HCT116 (cell line): ENCODE data around the gene SND1. TPM values are rescaled to one million over a fixed set of nuclear protein-coding genes. Genes with fewer than 3 reads are reported as not detected.

Experiments used
- ATAC-seq: fragments of 200-7000 bp; cut with Tn5 transposase; 2 replicates; pipeline ENCODE4 v1.9.1; 2020; ENCODE audit warnings: mild to moderate bottlenecking, moderate library complexity
- BruUV-seq: library from RNA; stranded (reverse); fragments of 400-500 nt; replicated peaks from 2 replicates; lab custom pipeline; 2021; lab: Mats Ljungman, UMichigan
- CTCF ChIA-PET: fragments of 300-600 bp; sonication (Branson Sonifier 250); formaldehyde crosslinking; loops from one replicate; lab custom pipeline; 2021; ENCODE audit warnings: antibody characterized with exemption; lab: Charles Lee
- POLR2A ChIA-PET: fragments of 300-600, 350-600 bp; sonication (Branson Sonifier 250); formaldehyde crosslinking; loops from one replicate; lab custom pipeline; 2021; ENCODE audit warnings: antibody characterized with exemption; lab: Charles Lee
- RAD21 ChIA-PET, 2 experiments: fragments of 300-600 bp; sonication (Branson Sonifier 250); formaldehyde crosslinking; loops; one replicate each; lab custom pipeline; 2023; ENCODE audit warnings: low total read pairs in 2 of 2; ENCODE audit not compliant: uncharacterized antibody in 2 of 2, unreplicated experiment in 2 of 2, low non-redundant PET in 1 of 2; lab: Charles Lee
- DNase-seq: peaks from one replicate; pipeline ENCODE4 v3.0.0-alpha.2; 2010; ENCODE audit warnings: low read depth, low spot score
- H2AFZ ChIP-seq: fragments of 200-600 bp; shearing (Covaris generic), sonication (generic); 2 replicates; pipeline ENCODE4 v1.6.1; 2017; ENCODE audit warnings: low read depth, mixed run types, mixed read lengths, antibody characterized with exemption, low read length; ENCODE audit not compliant: poor library complexity, severe bottlenecking
- H3K27ac ChIP-seq: 2 replicates; pipeline ENCODE4 v1.5.1; 2012; ENCODE audit warnings: low read depth, low read length
- H3K27me3 ChIP-seq: fragments of 200-600 bp; sonication (generic); 2 replicates; pipeline ENCODE4 v1.6.1; 2016; ENCODE audit warnings: mixed run types, low read length, mixed read lengths; ENCODE audit not compliant: insufficient read depth
- H3K36me3 ChIP-seq, 2 experiments: fragments of 200-500 bp in 1 of 2; fragments of 200-600 bp in 1 of 2; sonication (Bioruptor generic) in 1 of 2; sonication (generic) in 1 of 2; 2 replicates each; pipeline versions ENCODE4 v1.5.1 to v1.6.1; 2014 to 2016; ENCODE audit warnings: low read length in 2 of 2, inconsistent platforms in 1 of 2, mixed read lengths in 1 of 2, mixed run types in 1 of 2; ENCODE audit not compliant: insufficient read depth in 2 of 2, control insufficient read depth in 1 of 2
- H3K4me1 ChIP-seq, 2 experiments: fragments of 200-600 bp in 1 of 2; sonication (generic) in 1 of 2; 2 replicates each; pipeline versions ENCODE4 v1.5.1 to v1.6.1; 2012 to 2017; ENCODE audit warnings: low read length in 2 of 2, inconsistent platforms in 1 of 2, mild to moderate bottlenecking in 1 of 2, mixed read lengths in 1 of 2, mixed run types in 1 of 2, moderate library complexity in 1 of 2; ENCODE audit not compliant: insufficient read depth in 2 of 2, control insufficient read depth in 1 of 2
- H3K4me2 ChIP-seq: fragments of 200-600 bp; sonication (generic); 2 replicates; pipeline ENCODE4 v1.6.1; 2017; ENCODE audit warnings: mixed run types, low read length, mixed read lengths
- H3K4me3 ChIP-seq, 2 experiments: fragments of 200-600 bp in 1 of 2; sonication (generic) in 1 of 2; replicated peaks in 1 of 2; 2 replicates each; pipeline ENCODE4 v1.5.1; 2011 to 2016; ENCODE audit warnings: low read length in 2 of 2, control low read depth in 1 of 2, low read depth in 1 of 2, mild to moderate bottlenecking in 1 of 2, mixed read lengths in 1 of 2, mixed run types in 1 of 2
- H3K79me2 ChIP-seq: fragments of 200-600 bp; sonication (generic); 2 replicates; pipeline ENCODE4 v1.6.1; 2017; ENCODE audit warnings: mild to moderate bottlenecking, mixed run types, low read length, moderate library complexity, mixed read lengths; ENCODE audit not compliant: insufficient read depth
- H3K9ac ChIP-seq: fragments of 200-600 bp; sonication (generic); 2 replicates; pipeline ENCODE4 v1.6.1; 2016; ENCODE audit warnings: low read length, mixed read lengths
- H3K9me2 ChIP-seq: fragments of 200-600 bp; sonication (generic), shearing (Covaris generic); 2 replicates; pipeline ENCODE4 v1.6.1; 2017; ENCODE audit warnings: mixed run types, mild to moderate bottlenecking, moderate library complexity; ENCODE audit not compliant: insufficient read depth
- H3K9me3 ChIP-seq, 2 experiments: fragments of 200-500 bp in 1 of 2; fragments of 200-600 bp in 1 of 2; sonication (Bioruptor generic) in 1 of 2; sonication (generic) in 1 of 2; 2 replicates each; pipeline ENCODE4 v1.6.1; 2014 to 2017; ENCODE audit warnings: low read length in 2 of 2, mixed read lengths in 2 of 2, inconsistent platforms in 1 of 2, low read depth in 1 of 2, mild to moderate bottlenecking in 1 of 2, mixed run types in 1 of 2, moderate library complexity in 1 of 2; ENCODE audit not compliant: control insufficient read depth in 1 of 2, insufficient read depth in 1 of 2
- H4K20me1 ChIP-seq: fragments of 200-600 bp; sonication (generic), shearing (Covaris generic); 2 replicates; pipeline ENCODE4 v1.6.1; 2017; ENCODE audit warnings: mixed run types, mild to moderate bottlenecking, moderate library complexity; ENCODE audit not compliant: insufficient read depth
- EZH2phosphoT487 ChIP-seq: fragments of 200-600 bp; IDR thresholded peaks from 2 replicates; pipeline ENCODE4 v1.6.1; 2018; ENCODE audit warnings: antibody characterized with exemption, borderline replicate concordance
- POLR2AphosphoS5 ChIP-seq: IDR thresholded peaks from 2 replicates; pipeline ENCODE4 v1.6.1; 2011; ENCODE audit warnings: mild to moderate bottlenecking, low read depth, low read length, moderate library complexity
- SIN3A ChIP-seq: IDR thresholded peaks from 2 replicates; pipeline ENCODE4 v1.6.1; 2012; ENCODE audit warnings: low read depth
- SP1 ChIP-seq: IDR thresholded peaks from 2 replicates; pipeline ENCODE4 v1.6.1; 2012; ENCODE audit warnings: low read depth
- intact Hi-C: fragments of 100-400 bp; cut with micrococcal nuclease; formaldehyde crosslinking; loops from 2 replicates; pipeline ENCODE4 v1.10.0; 2022
- total RNA-seq: library from RNA; stranded (reverse); gene quantifications from one replicate; pipeline ENCODE4 v1.2.1, GENCODE V29; 2021; ENCODE audit not compliant: unreplicated experiment
- TF ChIP-seq, protein P1 (sequence below): IDR thresholded peaks from 2 replicates; pipeline ENCODE4 v1.6.1; 2012
- TF ChIP-seq, protein P2 (sequence below): IDR thresholded peaks from 2 replicates; pipeline ENCODE4 v1.6.1; 2012; ENCODE audit warnings: low read depth
- TF ChIP-seq, protein P3 (sequence below), 3 experiments: fragments of 200-600 bp in 1 of 3; sonication (generic) in 1 of 3; IDR thresholded peaks in 2 of 3; conservative IDR thresholded peaks in 1 of 3; 2 replicates each; pipeline ENCODE4 v1.5.1; 2012 to 2017; ENCODE audit warnings: low read depth in 2 of 3, low read length in 2 of 3, antibody characterized with exemption in 1 of 3, borderline replicate concordance in 1 of 3, control low read depth in 1 of 3, mild to moderate bottlenecking in 1 of 3, mixed read lengths in 1 of 3, mixed run types in 1 of 3, moderate library complexity in 1 of 3; ENCODE audit not compliant: insufficient read depth in 1 of 3
- TF ChIP-seq, protein P4 (sequence below): IDR thresholded peaks from 2 replicates; pipeline ENCODE4 v1.6.1; 2012

SND1 gene
- total RNA-seq, 1 experiment from 2014 or later = 169 TPM

DNA sequence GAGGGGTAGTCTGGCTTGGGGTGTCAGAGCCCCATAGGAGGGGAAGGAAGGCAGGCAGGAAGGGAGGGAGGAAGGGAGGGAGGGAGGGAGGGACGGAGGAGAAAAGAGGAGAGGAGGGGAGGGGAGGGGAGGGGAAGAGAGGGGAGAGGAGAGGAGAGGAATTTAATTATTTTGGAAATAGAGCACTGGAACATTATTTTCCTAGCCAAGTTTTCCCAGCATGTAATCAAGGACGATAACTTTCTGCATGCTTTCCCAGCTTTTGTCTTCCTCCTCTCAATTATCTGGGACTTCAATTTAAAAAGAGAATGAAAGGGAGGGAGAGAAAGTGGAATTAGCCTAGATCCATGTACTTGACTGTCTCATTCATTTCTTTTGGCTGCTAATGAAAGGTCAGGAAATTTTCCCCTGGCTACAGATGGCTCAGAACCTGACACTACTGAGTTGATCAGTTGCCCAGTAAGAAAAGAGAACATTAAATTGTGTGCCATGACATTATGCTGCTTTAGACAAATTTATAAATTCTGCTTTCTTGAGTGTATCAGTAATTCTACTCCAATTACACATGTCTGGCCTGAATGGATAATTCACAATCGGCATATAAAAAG, 230.4 kb downstream of the SND1 start (continued):
- TF ChIP-seq, protein P1, sequence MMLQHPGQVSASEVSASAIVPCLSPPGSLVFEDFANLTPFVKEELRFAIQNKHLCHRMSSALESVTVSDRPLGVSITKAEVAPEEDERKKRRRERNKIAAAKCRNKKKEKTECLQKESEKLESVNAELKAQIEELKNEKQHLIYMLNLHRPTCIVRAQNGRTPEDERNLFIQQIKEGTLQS = no peak
- TF ChIP-seq, all 23 proteins: peak for 0

DNA sequence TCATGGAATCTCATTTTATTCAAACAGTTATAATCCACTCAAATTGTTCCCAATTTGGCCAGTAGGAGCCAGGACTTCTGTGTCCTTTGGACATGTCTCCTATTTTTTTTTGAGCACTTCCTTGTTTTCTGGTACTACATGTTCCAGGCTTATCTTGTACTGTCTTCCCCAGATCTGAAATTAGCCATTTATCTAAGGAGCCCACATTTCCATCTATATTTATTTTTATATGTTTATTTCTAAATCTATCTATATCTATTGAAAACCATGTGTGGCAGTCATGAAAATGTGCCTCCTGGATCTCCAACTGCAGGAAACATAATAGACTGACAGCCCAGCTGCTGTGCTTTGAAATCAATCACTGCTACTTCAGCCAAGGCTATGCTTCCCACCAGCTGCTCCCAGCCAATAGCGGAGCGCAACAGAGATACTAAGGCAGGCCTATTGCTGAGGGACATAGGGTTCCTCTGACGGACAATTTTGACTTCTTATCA, 232.1 kb downstream of the SND1 start:
- peaks cover 3 to 7% of the 10 kb centered on the region in 2 experiments; a peak in 2 of 4 replicates for H3K36me3 ChIP-seq
- no peak overlapping the region for H3K4me3 ChIP-seq
- intact Hi-C loops = no loop called here
- ChIA-PET POLR2A (no interaction called here), CTCF (no interaction called here), RAD21 (no interaction called here)
- no peaks in the 10 kb centered on the region; the same call in 1 of the 2 replicates for H4K20me1 ChIP-seq
- no peak for DNase-seq
- no peak overlapping the region for H3K4me2 ChIP-seq
- peaks cover 0 to 8% of the 10 kb centered on the region in 2 experiments; a peak in 1 of 4 replicates for H3K4me1 ChIP-seq
- H3K79me2 ChIP-seq = peaks cover 34% of the 10 kb centered on the region
- H3K9me2 ChIP-seq = no peaks in the 10 kb centered on the region
- no peak for ATAC-seq
- no peaks in the 10 kb centered on the region for H3K27me3 ChIP-seq
- BruUV-seq = no TSS peak
- TF ChIP-seq POLR2AphosphoS5 (no peak), EZH2phosphoT487 (no peak), SP1 (no peak), SIN3A (no peak)
- TF ChIP-seq, protein P2, sequence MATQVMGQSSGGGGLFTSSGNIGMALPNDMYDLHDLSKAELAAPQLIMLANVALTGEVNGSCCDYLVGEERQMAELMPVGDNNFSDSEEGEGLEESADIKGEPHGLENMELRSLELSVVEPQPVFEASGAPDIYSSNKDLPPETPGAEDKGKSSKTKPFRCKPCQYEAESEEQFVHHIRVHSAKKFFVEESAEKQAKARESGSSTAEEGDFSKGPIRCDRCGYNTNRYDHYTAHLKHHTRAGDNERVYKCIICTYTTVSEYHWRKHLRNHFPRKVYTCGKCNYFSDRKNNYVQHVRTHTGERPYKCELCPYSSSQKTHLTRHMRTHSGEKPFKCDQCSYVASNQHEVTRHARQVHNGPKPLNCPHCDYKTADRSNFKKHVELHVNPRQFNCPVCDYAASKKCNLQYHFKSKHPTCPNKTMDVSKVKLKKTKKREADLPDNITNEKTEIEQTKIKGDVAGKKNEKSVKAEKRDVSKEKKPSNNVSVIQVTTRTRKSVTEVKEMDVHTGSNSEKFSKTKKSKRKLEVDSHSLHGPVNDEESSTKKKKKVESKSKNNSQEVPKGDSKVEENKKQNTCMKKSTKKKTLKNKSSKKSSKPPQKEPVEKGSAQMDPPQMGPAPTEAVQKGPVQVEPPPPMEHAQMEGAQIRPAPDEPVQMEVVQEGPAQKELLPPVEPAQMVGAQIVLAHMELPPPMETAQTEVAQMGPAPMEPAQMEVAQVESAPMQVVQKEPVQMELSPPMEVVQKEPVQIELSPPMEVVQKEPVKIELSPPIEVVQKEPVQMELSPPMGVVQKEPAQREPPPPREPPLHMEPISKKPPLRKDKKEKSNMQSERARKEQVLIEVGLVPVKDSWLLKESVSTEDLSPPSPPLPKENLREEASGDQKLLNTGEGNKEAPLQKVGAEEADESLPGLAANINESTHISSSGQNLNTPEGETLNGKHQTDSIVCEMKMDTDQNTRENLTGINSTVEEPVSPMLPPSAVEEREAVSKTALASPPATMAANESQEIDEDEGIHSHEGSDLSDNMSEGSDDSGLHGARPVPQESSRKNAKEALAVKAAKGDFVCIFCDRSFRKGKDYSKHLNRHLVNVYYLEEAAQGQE = no peak
- TF ChIP-seq, protein P3, sequence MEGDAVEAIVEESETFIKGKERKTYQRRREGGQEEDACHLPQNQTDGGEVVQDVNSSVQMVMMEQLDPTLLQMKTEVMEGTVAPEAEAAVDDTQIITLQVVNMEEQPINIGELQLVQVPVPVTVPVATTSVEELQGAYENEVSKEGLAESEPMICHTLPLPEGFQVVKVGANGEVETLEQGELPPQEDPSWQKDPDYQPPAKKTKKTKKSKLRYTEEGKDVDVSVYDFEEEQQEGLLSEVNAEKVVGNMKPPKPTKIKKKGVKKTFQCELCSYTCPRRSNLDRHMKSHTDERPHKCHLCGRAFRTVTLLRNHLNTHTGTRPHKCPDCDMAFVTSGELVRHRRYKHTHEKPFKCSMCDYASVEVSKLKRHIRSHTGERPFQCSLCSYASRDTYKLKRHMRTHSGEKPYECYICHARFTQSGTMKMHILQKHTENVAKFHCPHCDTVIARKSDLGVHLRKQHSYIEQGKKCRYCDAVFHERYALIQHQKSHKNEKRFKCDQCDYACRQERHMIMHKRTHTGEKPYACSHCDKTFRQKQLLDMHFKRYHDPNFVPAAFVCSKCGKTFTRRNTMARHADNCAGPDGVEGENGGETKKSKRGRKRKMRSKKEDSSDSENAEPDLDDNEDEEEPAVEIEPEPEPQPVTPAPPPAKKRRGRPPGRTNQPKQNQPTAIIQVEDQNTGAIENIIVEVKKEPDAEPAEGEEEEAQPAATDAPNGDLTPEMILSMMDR (IDR thresholded peaks at IDR 0.05 in 2 of 3, conservative IDR thresholded peaks at IDR 0.05 in 1 of 3; ENCODE audit: borderline replicate concordance in 1 of 3, insufficient read depth in 1 of 3, low read depth in 2 of 3, low read length in 2 of 3) = peak in 2 of 3 experiments; percentile 14 to 25; a peak in 1 of 6 replicates
- TF ChIP-seq, protein P4, sequence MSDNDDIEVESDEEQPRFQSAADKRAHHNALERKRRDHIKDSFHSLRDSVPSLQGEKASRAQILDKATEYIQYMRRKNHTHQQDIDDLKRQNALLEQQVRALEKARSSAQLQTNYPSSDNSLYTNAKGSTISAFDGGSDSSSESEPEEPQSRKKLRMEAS = no peak
- no peak overlapping the region for H3K9ac ChIP-seq
- no peak overlapping the region for H2AFZ ChIP-seq
- H3K9me3 ChIP-seq = no peaks in the 10 kb centered on the region
- H3K27ac ChIP-seq = no peak overlapping the region
